GM12891 (cell line): ENCODE measurements around the gene FAM83F.

Experiments
- DNase-seq: peaks from one replicate; pipeline ENCODE4 v3.0.0; 2011; ENCODE audit warnings: low spot score; ENCODE audit not compliant: insufficient read length
- FAIRE-seq: peaks from 2 replicates; lab custom pipeline; 2011; peaks lifted over from hg19 to GRCh38; lab: Jason Lieb, UNC
- PAX5 ChIP-seq: IDR thresholded peaks from 2 replicates; pipeline ENCODE4 v1.6.1; 2011; ENCODE audit warnings: low read length, moderate library complexity, mild to moderate bottlenecking; ENCODE audit not compliant: insufficient read depth, severe bottlenecking
- POLR2A ChIP-seq: IDR thresholded peaks from 2 replicates; pipeline ENCODE4 v1.6.1; 2011; ENCODE audit warnings: low read depth, low read length, control low read depth
- POLR2AphosphoS5 ChIP-seq: IDR thresholded peaks from 2 replicates; pipeline ENCODE4 v1.6.1; 2011; ENCODE audit warnings: low read depth, low read length, control low read depth
- POU2F2 ChIP-seq: IDR thresholded peaks from 2 replicates; pipeline ENCODE4 v1.6.1; 2011; ENCODE audit warnings: low read depth, mild to moderate bottlenecking, control low read depth, low read length, moderate library complexity
- SPI1 ChIP-seq: IDR thresholded peaks from 2 replicates; pipeline ENCODE4 v1.6.1; 2011; ENCODE audit warnings: low read depth, low read length, control low read depth
- TAF1 ChIP-seq: IDR thresholded peaks from 2 replicates; pipeline ENCODE4 v1.6.1; 2011; ENCODE audit warnings: low read depth, low read length, control low read depth

FAM83F gene

GRCh38 chr22:40084246-40084645 lies 89.5 kb downstream of the FAM83F start:
- no peak for TF ChIP-seq TAF1
- TF ChIP-seq POLR2AphosphoS5, result no peak
- no peak for TF ChIP-seq POU2F2
- TF ChIP-seq PAX5, result no peak
- DNase-seq (no peak), FAIRE-seq (no peak)

- DNase-seq, result no peak
- no peak for TF ChIP-seq POLR2AphosphoS5
- no peak for TF ChIP-seq SPI1
- no peak for TF ChIP-seq TAF1
- no peak for TF ChIP-seq PAX5
- TF ChIP-seq POU2F2, result no peak
- no peak for TF ChIP-seq POLR2A
- FAIRE-seq, result no peak
These were observed 94.1 kb downstream of the FAM83F start for GRCh38 chr22:40088818-40089217.
